GM23338 (cell line): ENCODE results near the gene C14orf93.

Experiments
- CREB1 ChIP-seq: fragments of 250-450 bp; sonication (Bioruptor Pico); IDR thresholded peaks from 2 replicates; pipeline ENCODE4 v1.5.0; 2020; ENCODE audit warnings: low read depth, mild to moderate bottlenecking, moderate library complexity
- CTCF ChIP-seq, 2 experiments: fragments of 200-600 bp in 1 of 2; sonication (generic) in 1 of 2; conservative IDR thresholded peaks; 2 replicates each; pipeline versions ENCODE4 v1.5.1 to v1.6.1; 2016 to 2017; ENCODE audit warnings: antibody characterized with exemption in 2 of 2, low read depth in 2 of 2, mild to moderate bottlenecking in 2 of 2, moderate library complexity in 1 of 2
- EZH2 ChIP-seq: fragments of 200-600 bp; sonication (generic); IDR thresholded peaks from one replicate; pipeline ENCODE4 v1.8.0; 2017; ENCODE audit warnings: antibody characterized with exemption, mild to moderate bottlenecking, low read depth; ENCODE audit not compliant: unreplicated experiment
- EZH2phosphoT487 ChIP-seq: fragments of 200-600 bp; sonication (generic); IDR thresholded peaks from one replicate; pipeline ENCODE4 v1.8.1; 2018; ENCODE audit warnings: antibody characterized with exemption; ENCODE audit not compliant: unreplicated experiment
- JUNB ChIP-seq: IDR thresholded peaks from one replicate; pipeline ENCODE4 v1.6.1; 2016; ENCODE audit warnings: antibody characterized with exemption; ENCODE audit not compliant: unreplicated experiment
- NANOG ChIP-seq: IDR thresholded peaks from 2 replicates; pipeline ENCODE4 v1.6.1; 2016; ENCODE audit warnings: antibody characterized with exemption, borderline replicate concordance
- POLR2AphosphoS5 ChIP-seq: IDR thresholded peaks from 2 replicates; pipeline ENCODE4 v1.6.1; 2016; ENCODE audit warnings: antibody characterized with exemption, low read depth
- ZNF114 ChIP-seq: fragments of 250-450 bp; sonication (Bioruptor Pico); IDR thresholded peaks from 2 replicates; pipeline ENCODE4 v1.5.0; 2020; ENCODE audit warnings: mild to moderate bottlenecking, moderate library complexity
- TF ChIP-seq, protein P1 (sequence below): IDR thresholded peaks from one replicate; pipeline ENCODE4 v1.6.1; 2018; ENCODE audit warnings: antibody characterized with exemption; ENCODE audit not compliant: unreplicated experiment

GRCh38 chr14:23021889-23022442 lies 12.0 kb upstream of the C14orf93 start:
- TF ChIP-seq CTCF (conservative IDR thresholded peaks at IDR 0.05; ENCODE audit: low read depth in 2 of 2) (no peak), CREB1 (CRISPR knock-in tag) (no peak), POLR2AphosphoS5 (no peak), EZH2 (no peak), EZH2phosphoT487 (no peak), ZNF114 (CRISPR knock-in tag) (no peak), JUNB (no peak), NANOG (no peak)
- TF ChIP-seq, protein P1, sequence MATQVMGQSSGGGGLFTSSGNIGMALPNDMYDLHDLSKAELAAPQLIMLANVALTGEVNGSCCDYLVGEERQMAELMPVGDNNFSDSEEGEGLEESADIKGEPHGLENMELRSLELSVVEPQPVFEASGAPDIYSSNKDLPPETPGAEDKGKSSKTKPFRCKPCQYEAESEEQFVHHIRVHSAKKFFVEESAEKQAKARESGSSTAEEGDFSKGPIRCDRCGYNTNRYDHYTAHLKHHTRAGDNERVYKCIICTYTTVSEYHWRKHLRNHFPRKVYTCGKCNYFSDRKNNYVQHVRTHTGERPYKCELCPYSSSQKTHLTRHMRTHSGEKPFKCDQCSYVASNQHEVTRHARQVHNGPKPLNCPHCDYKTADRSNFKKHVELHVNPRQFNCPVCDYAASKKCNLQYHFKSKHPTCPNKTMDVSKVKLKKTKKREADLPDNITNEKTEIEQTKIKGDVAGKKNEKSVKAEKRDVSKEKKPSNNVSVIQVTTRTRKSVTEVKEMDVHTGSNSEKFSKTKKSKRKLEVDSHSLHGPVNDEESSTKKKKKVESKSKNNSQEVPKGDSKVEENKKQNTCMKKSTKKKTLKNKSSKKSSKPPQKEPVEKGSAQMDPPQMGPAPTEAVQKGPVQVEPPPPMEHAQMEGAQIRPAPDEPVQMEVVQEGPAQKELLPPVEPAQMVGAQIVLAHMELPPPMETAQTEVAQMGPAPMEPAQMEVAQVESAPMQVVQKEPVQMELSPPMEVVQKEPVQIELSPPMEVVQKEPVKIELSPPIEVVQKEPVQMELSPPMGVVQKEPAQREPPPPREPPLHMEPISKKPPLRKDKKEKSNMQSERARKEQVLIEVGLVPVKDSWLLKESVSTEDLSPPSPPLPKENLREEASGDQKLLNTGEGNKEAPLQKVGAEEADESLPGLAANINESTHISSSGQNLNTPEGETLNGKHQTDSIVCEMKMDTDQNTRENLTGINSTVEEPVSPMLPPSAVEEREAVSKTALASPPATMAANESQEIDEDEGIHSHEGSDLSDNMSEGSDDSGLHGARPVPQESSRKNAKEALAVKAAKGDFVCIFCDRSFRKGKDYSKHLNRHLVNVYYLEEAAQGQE, result no peak
